Brain microvascular endothelial cell (primary cell): ENCODE data around the gene LCE7A.

Source experiments
- DNase-seq: peaks from one replicate; pipeline ENCODE4 v3.0.0-alpha.2; 2020
- H3K27ac ChIP-seq: fragments of 250-450 bp; sonication (Bioruptor Pico); 2 replicates; pipeline ENCODE4 v1.5.1; 2020; ENCODE audit warnings: mild to moderate bottlenecking, moderate library complexity
- H3K27me3 ChIP-seq: fragments of 250-450 bp; sonication (Bioruptor Pico); replicated peaks from 2 replicates; pipeline ENCODE4 v1.5.1; 2020; ENCODE audit warnings: mild to moderate bottlenecking
- H3K36me3 ChIP-seq: fragments of 250-450 bp; sonication (Bioruptor Pico); replicated peaks from 2 replicates; pipeline ENCODE4 v1.5.1; 2020; ENCODE audit warnings: mild to moderate bottlenecking
- H3K4me3 ChIP-seq: 2 replicates; pipeline ENCODE4 v1.5.1; 2011; ENCODE audit warnings: low read depth, mild to moderate bottlenecking, control low read depth, low read length, moderate library complexity
- CTCF ChIP-seq: IDR thresholded peaks from 2 replicates; pipeline ENCODE4 v1.5.1; 2011; ENCODE audit warnings: low read depth, mild to moderate bottlenecking, moderate library complexity, low read length, control low read depth, inconsistent platforms; ENCODE audit errors: missing control alignments
- in situ Hi-C: cut with HindIII; loops from 2 replicates; pipeline ENCODE4 v1.10.0; 2017; ENCODE audit warnings: low sequenced_read_pairs, low pct_ligation_motif_present

LCE7A gene

GRCh38 chr1:152886758-152887409, 27.1 kb downstream of the LCE7A start:
- H3K27ac ChIP-seq, result no peak overlapping the region
- no peak for TF ChIP-seq CTCF

GRCh38 chr1:152888126-152888525, 28.3 kb downstream of the LCE7A start:
- H3K4me3 ChIP-seq, result no peak overlapping the region
- no peaks in the 10 kb centered on the region for H3K27me3 ChIP-seq
- no peaks in the 10 kb centered on the region for H3K36me3 ChIP-seq
- no peak for TF ChIP-seq CTCF
- DNase-seq, result no peak
- no peak overlapping the region for H3K27ac ChIP-seq
- in situ Hi-C loops, result no loop called here

More at GRCh38 chr1:152886758-152887409, 27.1 kb downstream of the LCE7A start:
- no peak for DNase-seq
- in situ Hi-C loops, result no loop called here
- Histone ChIP-seq H3K36me3 (no peaks in the 10 kb centered on the region), H3K4me3 (no peak overlapping the region), H3K27me3 (no peaks in the 10 kb centered on the region)

- no peak overlapping the region for H3K4me3 ChIP-seq
- TF ChIP-seq CTCF, result no peak
- in situ Hi-C loops, result no loop called here
These were observed 39.2 kb downstream of the LCE7A start for GRCh38 chr1:152899027-152899426.

GRCh38 chr1:152899883-152900282, 40.1 kb downstream of the LCE7A start:
- H3K27me3 ChIP-seq, result no peaks in the 10 kb centered on the region
- TF ChIP-seq CTCF, result no peak
- no peaks in the 10 kb centered on the region for H3K36me3 ChIP-seq
- no peak overlapping the region for H3K27ac ChIP-seq
- no peak overlapping the region for H3K4me3 ChIP-seq
- in situ Hi-C loops, result no loop called here
- no peak for DNase-seq

More at GRCh38 chr1:152899027-152899426, 39.2 kb downstream of the LCE7A start:
- H3K36me3 ChIP-seq, result no peaks in the 10 kb centered on the region
- H3K27ac ChIP-seq, result no peak overlapping the region
- H3K27me3 ChIP-seq, result no peaks in the 10 kb centered on the region
- no peak for DNase-seq

- DNase-seq, result no peak
- no peaks in the 10 kb centered on the region for H3K36me3 ChIP-seq
- TF ChIP-seq CTCF, result no peak
- no peaks in the 10 kb centered on the region for H3K27me3 ChIP-seq
- no peak overlapping the region for H3K4me3 ChIP-seq
- H3K27ac ChIP-seq, result no peak overlapping the region
- in situ Hi-C loops, result no loop called here
These were observed 41.8 kb downstream of the LCE7A start for GRCh38 chr1:152901631-152902030.

GRCh38 chr1:152902636-152903035, 42.8 kb downstream of the LCE7A start:
- no peaks in the 10 kb centered on the region for H3K36me3 ChIP-seq
- no peak for TF ChIP-seq CTCF
- no peak for DNase-seq
- H3K27me3 ChIP-seq, result no peaks in the 10 kb centered on the region
- no peak overlapping the region for H3K27ac ChIP-seq
- in situ Hi-C loops, result no loop called here
- H3K4me3 ChIP-seq, result no peak overlapping the region
